KOPT-K1 (cell line): Measurements from ENCODE around the gene KCNJ15.

ENCODE experiments used
- H3K27ac ChIP-seq: fragments of 200-600 bp; sonication (generic); 2 replicates; pipeline ENCODE4 v1.5.1; 2016; ENCODE audit warnings: antibody characterized with exemption, mild to moderate bottlenecking, low read depth, low read length; ENCODE audit not compliant: poor library complexity, severe bottlenecking
- H3K36me3 ChIP-seq: fragments of 200-600 bp; sonication (generic); 2 replicates; pipeline ENCODE4 v1.5.1; 2017; ENCODE audit warnings: antibody characterized with exemption, mild to moderate bottlenecking, low read length, moderate library complexity; ENCODE audit not compliant: insufficient read depth
- H3K9me3 ChIP-seq: fragments of 200-600 bp; sonication (generic); 2 replicates; pipeline ENCODE4 v1.5.1; 2017; ENCODE audit warnings: antibody characterized with exemption, low read length, mild to moderate bottlenecking; ENCODE audit not compliant: insufficient read depth, poor library complexity, severe bottlenecking

Gene KCNJ15

DNA sequence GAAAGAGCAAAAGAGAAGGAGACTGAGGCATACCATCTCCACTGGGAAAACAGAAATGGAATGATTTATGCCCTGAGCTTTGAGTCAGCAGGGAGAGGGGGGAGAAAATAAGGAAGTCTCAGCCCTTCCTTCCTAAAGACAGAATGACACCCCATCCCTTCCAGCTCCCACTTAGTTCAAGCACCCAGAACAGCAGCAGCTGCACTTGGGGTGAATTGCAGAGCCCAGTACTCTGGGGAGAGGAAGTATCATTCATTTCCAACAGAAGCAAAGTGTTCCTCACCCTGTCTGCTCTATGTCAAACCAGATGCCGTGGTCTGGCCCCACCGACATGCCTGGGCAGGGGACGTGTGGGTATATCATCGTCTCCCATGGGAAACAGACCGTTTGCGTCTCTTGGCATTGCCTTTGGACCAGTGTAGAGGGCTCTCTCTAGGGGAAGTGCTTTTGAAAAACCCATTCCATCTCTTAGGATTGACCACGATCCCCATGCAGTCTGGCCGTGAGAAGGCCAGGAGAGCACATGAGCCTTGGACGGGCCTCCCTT, 1.1 kb upstream of the KCNJ15 start:
- no peaks in the 10 kb centered on the region for H3K36me3 ChIP-seq
- H3K9me3 ChIP-seq: no peaks in the 10 kb centered on the region
- H3K27ac ChIP-seq: no peak overlapping the region

DNA sequence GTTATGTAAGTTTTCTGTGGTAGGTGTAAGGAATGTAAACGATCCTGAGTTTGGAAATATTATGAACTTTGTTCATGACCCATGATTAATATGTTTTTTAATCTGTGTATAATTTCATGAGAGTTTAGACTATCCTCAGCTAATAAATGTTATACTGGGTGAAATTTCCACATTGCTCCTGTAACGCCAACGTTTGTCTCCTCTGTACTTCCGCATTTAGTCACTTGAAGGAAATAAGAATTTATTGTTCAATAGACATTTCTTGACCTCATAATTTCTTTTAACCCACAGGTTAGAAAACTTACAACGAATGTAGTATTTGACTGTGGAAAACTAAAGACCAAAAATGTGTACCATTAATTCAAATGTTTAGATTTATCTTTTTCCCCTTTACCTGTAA, 876 bp downstream of the KCNJ15 start:
- no peaks in the 10 kb centered on the region for H3K9me3 ChIP-seq
- H3K36me3 ChIP-seq: no peaks in the 10 kb centered on the region
- H3K27ac ChIP-seq: no peak overlapping the region

DNA sequence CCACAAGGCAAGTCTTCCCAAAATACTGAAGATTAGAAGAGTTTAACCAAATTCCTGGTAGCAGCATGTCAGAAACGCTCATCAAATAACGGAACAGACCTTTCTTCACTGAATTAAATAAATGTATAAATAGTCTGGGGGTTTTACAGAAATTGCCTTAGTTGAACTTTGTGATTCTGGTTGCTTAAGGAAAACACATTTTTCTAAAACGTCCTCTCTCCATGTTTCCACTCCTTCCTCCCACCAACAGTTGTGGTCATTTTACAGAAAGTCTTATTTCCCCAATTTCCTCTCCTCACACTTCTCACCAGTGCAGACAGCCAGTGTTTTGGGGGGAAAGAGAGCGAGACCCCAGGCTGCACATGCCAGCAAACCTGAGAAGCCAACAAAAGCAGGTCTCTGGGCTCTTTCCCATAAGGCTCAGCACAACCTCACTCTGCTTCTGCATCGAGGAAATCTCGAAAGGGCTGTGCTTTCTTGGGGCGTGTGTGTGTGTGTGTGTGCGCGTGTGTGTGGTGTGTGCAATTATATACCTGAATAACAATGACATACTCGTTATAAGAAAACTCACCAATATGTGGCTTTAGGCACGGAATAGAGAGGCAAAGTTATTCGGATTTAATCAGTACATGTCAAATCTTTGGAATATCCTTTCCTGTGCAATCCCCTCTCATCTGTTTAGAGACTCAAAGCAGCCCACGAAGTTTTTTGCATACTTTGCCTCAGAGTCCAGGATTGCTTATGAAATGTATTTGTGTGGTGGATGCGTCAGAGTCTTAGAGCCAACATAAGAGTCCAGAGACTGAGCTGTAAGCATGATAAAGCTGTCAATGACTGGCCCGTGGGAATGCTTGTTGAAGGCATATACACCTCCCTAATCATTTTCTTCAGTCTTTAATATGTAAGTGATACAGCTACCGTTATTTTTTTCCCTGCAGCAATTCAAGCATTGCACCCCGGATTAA, 2.0 kb downstream of the KCNJ15 start:
- Histone ChIP-seq H3K36me3 (no peaks in the 10 kb centered on the region), H3K27ac (no peak overlapping the region), H3K9me3 (no peaks in the 10 kb centered on the region)

DNA sequence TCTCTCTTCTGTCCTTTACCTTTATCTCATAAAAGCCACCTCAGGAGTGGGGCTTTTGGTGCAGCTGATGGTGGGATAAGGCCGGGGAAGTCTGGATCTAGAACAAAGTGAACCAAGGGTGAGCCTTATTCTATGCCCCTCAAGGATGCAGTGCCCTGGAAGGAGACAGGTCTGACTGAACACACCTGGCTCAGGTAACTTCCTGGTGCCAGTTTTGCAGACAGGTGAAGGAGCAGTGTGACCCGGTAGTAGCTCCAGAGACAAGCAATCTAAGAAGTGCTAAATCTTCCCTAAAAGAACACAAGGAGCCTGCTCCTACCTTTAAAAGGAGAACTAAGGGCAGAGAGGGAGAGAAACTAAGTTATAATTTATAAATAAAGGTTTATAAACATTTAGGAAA, 2.9 kb downstream of the KCNJ15 start:
- H3K9me3 ChIP-seq: no peaks in the 10 kb centered on the region

DNA sequence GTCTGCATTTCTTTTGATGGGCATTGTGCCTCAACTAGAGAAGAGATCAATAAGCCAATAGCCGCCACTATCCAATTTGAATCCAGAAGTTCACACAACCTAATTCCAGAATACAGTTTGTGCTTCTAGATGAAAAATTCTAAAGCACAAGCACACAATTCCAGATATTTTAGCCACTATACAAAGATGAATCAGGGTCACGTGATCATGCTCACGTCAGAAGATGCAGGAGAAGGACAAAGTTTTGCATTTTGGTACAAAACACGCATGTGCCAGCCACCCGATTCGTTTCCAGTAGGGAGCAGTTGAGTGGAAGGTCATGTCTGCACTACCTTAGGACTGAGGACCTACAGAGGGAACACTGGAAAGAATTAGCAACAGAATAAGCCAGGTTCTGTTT, 3.6 kb downstream of the KCNJ15 start:
- H3K27ac ChIP-seq: no peak overlapping the region
- no peaks in the 10 kb centered on the region for H3K9me3 ChIP-seq
- H3K36me3 ChIP-seq: no peaks in the 10 kb centered on the region

More for the DNA sequence above, 2.9 kb downstream of the KCNJ15 start:
- Histone ChIP-seq H3K27ac (no peak overlapping the region), H3K36me3 (no peaks in the 10 kb centered on the region)

DNA sequence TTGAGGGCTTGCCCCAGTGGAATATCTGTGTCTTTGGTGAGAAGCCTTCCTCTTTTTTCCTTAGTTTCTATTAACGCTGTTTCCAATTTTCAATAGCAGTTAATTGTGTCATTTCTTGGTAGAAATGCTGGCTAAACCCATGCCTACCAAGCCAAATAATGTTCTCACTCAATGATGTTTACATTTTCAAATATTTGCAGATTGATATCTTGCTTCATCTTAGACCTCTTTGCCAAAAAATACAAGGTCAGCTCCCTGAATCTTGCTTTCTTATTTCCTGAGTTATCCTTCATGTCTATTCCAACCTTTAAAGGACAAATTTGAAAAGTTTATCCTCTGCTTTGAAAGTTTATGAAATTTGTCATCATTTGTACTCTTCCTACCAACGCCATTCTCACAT, 5.1 kb downstream of the KCNJ15 start:
- Histone ChIP-seq H3K9me3 (no peaks in the 10 kb centered on the region), H3K27ac (no peak overlapping the region), H3K36me3 (no peaks in the 10 kb centered on the region)

DNA sequence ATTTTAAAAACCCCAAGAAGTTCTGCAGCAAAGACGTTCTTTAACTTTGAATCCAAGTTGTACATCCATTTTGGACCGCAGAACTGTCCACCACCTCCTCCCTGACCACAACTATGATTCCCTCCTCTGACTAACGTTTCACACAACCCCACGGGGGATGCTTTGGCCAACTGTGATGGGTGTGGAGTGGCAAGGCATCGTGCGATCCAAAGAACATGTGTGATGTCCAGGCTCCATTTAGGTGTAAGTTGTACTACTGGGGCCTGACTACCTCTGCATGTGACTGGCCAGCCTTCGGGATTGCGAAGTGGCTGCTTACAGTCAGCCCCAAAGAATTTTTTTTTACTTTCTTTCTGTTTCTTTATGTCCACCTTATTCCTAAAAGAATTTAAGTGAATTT, 6.7 kb downstream of the KCNJ15 start:
- Histone ChIP-seq H3K9me3 (no peaks in the 10 kb centered on the region), H3K27ac (no peak overlapping the region), H3K36me3 (no peaks in the 10 kb centered on the region)

DNA sequence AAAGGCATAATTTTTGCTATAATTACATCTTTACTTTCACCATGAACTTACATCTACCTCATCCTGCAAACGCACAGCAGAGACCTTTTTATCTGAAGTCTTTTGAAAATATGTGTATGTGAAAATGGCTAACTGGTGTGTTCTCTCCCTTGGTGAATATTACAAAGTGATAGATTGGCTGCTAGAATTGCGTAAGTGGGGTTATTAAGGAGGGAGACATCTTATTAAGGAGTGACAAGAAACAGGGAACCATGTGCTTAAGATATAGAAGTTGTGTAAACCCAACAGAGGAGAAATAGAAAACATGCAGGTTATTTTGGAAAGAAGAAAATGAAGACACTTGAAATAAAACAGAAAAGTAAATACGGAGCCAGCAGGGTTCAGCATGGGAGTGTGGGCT, 7.8 kb downstream of the KCNJ15 start:
- Histone ChIP-seq H3K36me3 (no peaks in the 10 kb centered on the region), H3K27ac (no peak overlapping the region)

DNA sequence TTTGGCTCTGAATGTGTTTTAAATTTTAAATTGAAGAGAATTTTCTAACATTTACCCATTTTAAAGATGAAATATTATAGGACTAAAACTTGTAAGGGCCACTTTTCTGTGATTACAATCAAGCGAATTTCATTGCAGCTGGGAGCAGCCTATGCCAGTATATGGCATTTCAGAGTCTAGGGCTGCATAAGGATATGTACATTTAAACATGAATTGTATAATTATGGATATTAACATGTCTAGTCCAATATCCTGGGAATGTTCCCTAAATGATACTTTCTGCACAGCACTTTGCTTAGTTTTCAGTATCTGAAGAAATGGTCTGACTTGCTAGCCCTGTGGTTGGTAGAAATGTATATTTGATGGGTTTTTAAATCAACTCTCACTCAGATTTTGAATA, 8.4 kb downstream of the KCNJ15 start:
- H3K27ac ChIP-seq: no peak overlapping the region
- no peaks in the 10 kb centered on the region for H3K9me3 ChIP-seq
- H3K36me3 ChIP-seq: no peaks in the 10 kb centered on the region

More for the DNA sequence above, 7.8 kb downstream of the KCNJ15 start:
- no peaks in the 10 kb centered on the region for H3K9me3 ChIP-seq

DNA sequence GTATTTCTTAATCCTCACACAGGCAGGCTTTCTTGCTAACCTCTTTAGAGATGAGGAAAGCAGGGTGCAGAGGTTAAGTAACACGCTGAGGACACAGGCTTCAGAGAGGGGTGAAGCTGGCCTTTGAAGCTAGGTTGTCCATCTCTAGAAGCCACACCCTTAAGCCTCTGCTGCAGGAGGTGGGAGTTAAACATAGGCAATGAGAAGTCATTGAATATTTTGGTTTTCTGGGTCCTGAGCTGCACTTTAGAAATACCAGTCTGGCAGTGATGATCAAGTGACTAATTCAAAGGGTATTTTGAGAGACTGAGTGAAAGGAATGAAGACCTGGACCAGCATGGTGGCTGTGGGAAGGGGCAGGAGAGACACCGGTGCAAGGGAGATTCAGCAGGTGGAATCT, 9.9 kb downstream of the KCNJ15 start:
- no peaks in the 10 kb centered on the region for H3K36me3 ChIP-seq
- no peak overlapping the region for H3K27ac ChIP-seq
- H3K9me3 ChIP-seq: no peaks in the 10 kb centered on the region

DNA sequence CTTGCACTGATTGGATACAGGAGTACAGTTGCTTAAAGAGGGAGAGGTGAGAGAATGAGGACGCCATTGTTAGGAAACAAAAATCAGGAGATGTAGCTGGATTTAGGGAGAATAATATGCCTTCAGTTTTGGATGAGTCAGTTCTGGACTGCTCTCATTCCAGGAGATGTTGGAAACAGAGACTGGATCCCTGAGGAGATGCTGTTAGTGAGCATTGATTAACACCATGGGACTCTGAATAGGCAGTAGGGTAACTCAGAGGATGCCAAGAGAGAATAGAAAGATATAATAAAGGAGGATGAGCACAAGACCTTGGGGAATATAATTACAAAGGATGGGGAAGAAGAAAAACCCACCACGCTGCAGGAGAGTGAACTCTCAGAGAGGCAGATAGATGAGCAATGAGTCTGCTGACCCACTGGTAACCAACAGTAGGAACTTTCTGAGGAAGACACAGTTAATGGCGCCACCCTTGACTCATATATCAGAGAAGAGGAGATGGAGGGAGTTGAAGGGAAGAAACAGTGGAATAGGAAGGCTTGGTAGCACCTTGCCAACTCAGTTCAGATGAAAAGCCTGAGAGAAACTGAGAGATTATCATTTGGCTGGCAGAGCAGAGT, 10.5 kb downstream of the KCNJ15 start:
- no peaks in the 10 kb centered on the region for H3K36me3 ChIP-seq
- H3K27ac ChIP-seq: no peak overlapping the region
- H3K9me3 ChIP-seq: no peaks in the 10 kb centered on the region

DNA sequence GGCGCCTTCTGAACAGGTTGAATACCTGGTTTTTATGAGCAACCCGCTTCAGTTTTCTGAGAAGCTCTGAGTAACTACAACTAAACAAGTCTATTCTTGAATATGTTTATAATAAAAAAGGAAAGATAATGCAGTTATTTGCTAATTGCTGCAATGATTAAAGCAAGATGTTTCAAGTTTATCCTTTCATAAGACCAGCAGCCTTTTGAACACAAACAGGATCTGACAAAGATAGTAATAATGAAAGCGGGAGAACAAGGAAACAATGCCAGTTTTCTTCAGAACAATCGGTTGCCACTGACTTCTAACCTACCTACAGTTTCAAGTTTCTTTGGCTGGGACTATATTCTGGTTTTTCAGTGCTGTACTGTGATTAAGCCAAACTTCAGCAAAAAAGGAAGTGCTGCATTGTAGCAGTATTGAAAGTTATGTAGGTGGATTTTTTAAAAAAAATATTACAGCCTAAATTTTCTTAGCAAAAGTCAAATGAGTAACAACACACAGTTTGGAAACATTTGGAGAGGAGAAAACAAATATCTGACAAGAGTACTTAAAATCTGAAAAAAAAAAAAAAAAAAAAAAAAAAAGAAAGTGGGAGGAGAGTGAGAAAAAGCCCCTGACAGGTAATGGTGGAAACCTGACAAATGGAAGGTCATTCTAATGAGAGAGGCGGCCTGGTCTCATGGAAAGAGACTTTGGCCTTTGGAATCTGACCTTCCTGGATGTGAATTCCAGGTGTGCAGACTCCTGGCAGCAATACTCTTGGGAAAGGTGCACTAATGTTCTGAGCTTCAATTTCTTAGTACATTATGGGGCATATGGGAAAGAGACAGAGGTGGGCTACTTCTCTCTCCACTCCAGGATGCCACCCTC, 11.4 kb downstream of the KCNJ15 start:
- Histone ChIP-seq H3K36me3 (no peaks in the 10 kb centered on the region), H3K27ac (no peak overlapping the region), H3K9me3 (no peaks in the 10 kb centered on the region)

DNA sequence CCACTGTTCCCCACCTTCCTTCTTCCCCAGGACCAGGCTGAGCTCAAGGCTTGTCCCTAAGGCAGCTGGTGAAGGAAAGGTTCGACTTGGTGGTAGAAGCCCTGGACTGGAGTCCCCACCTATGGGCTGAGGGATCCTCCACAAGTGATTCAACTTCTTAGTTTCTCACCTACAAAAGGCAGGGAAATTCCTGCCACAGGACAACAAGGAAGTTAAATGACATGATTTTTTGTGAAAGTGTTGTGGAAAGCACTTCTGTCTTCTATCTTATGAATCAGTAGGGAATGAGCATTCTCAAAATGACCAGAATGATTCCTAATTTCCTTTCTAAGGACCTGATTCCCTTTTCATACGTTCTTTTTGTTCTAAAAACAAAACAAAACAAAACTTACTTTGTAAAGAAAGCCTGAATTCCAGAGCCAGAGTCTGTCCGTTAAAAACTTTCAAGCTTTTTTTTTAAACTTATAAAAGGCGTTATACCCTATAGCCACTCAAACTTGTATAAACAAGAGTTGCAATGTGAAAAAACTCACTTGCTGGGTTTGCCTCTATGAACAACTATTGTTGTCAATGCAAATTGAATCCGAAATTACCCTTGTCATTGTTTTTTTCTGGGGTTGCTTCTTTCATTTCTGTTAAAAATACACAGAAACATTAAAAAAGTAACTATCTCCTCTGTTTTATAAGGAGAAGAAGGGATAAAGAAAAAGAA, 12.2 kb downstream of the KCNJ15 start:
- Histone ChIP-seq H3K27ac (no peak overlapping the region), H3K36me3 (no peaks in the 10 kb centered on the region), H3K9me3 (no peaks in the 10 kb centered on the region)

DNA sequence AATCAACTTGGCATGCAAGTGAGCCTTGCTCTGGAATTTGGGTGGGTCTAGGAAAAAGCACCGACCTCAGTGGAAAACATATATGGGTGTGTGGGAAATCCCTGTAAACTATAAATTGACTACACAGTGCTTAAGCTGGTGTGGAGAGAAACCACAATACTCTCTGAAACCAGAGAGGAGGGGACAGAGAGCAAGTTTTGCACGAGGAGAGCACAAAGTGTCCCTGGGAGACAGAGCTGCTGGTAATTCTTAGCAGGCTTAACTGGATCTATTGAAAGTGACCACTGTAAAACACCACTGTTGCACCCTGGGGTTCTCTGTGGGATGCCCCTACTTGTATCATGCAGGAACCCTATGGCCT, 12.8 kb downstream of the KCNJ15 start:
- no peaks in the 10 kb centered on the region for H3K36me3 ChIP-seq
- H3K27ac ChIP-seq: no peak overlapping the region
- H3K9me3 ChIP-seq: no peaks in the 10 kb centered on the region
